Stomach (tissue), 9 donors: ENCODE measurements around the gene LRRC63. TPM values are rescaled to one million over a fixed set of nuclear protein-coding genes. Genes with fewer than 3 reads are reported as not detected.

Experiments used
- DNase-seq, 2 donors: peaks; one replicate each; pipeline versions ENCODE4 v3.0.0 to v3.0.0-alpha.2; 2013 to 2019
- H3K27ac ChIP-seq, 5 donors: fragments of 200-600 bp in 4 of 5; sonication (generic) in 4 of 5; one replicate each; pipeline ENCODE4 v1.5.1; 2013 to 2019; ENCODE audit warnings: mild to moderate bottlenecking in 1 of 5, moderate library complexity in 1 of 5
- H3K27me3 ChIP-seq, 3 donors: fragments of 200-600 bp; sonication (generic); one replicate each; pipeline ENCODE4 v1.5.1; 2017 to 2019; ENCODE audit warnings: mixed run types in 1 of 3
- H3K36me3 ChIP-seq, 4 donors: fragments of 200-600 bp; sonication (generic); 1 replicate in 3 of 4; 2 replicates in 1 of 4; pipeline ENCODE4 v1.5.1; 2016 to 2019
- H3K4me1 ChIP-seq, 4 donors: fragments of 200-600 bp; sonication (generic); one replicate each; pipeline ENCODE4 v1.5.1; 2016 to 2019
- H3K4me3 ChIP-seq, 4 donors: fragments of 200-600 bp; sonication (generic) in 3 of 4; one replicate each; pipeline ENCODE4 v1.5.1; 2016 to 2019; ENCODE audit warnings: mild to moderate bottlenecking in 1 of 4
- H3K9me3 ChIP-seq, 4 donors: fragments of 200-600 bp; sonication (generic); one replicate each; pipeline ENCODE4 v1.5.1; 2016 to 2019
- EP300 ChIP-seq: sonication (generic); formaldehyde crosslinking; IDR thresholded peaks from one replicate; pipeline ENCODE4 v1.6.1; 2017; ENCODE audit warnings: antibody characterized with exemption
- POLR2A ChIP-seq, 4 donors: fragments of 450-650 bp; IDR thresholded peaks; one replicate each; pipeline ENCODE4 v1.6.1; 2016; ENCODE audit warnings: antibody characterized with exemption in 4 of 4, control low read depth in 2 of 4, mild to moderate bottlenecking in 1 of 4, moderate library complexity in 1 of 4
- POLR2AphosphoS5 ChIP-seq, 3 donors: sonication (generic); formaldehyde crosslinking; IDR thresholded peaks; one replicate each; pipeline ENCODE4 v1.6.1; 2016; ENCODE audit warnings: antibody characterized with exemption in 3 of 3
- WGBS, 5 donors: extraction: QIAGEN DNeasy Blood & Tissue Kit in 3 of 5; methylation state at CpG; one replicate each; pipeline versions ENCODE4 v1.1.5 to v1.1.7; 2013 to 2018; 5-methylcytosine and 5-hydroxymethylcytosine counted together
- intact Hi-C: fragments of 100-400 bp; cut with DNase I; formaldehyde crosslinking; loops from one replicate; pipeline ENCODE4 v1.15.1; 2023; ENCODE audit warnings: low total_unique reads
- polyA plus RNA-seq, 3 donors: library from polyadenylated mRNA; stranded (reverse); fragments of 200-250 nt; gene quantifications; one replicate each; pipeline ENCODE4 v1.2.3, GENCODE V29; 2013
- total RNA-seq, 5 donors: library from RNA; depleted of rRNA; stranded (reverse); fragments of >200 nt; gene quantifications; one replicate each; pipeline versions ENCODE4 v1.1.0 to v1.2.3, GENCODE V29; 2014 to 2016
- TF ChIP-seq, protein P1 (sequence below), 7 experiments: fragments of 450-650 bp in 4 of 7; fragments of 200-600 bp in 3 of 7; sonication (generic) in 3 of 7; IDR thresholded peaks; one replicate each; pipeline ENCODE4 v1.5.1; 2016 to 2019; ENCODE audit warnings: antibody characterized with exemption in 7 of 7, control low read depth in 2 of 7, mild to moderate bottlenecking in 1 of 7
- donor health status: healthy with polysubstance abuse.
- donor health status: Bipolar disorder and iron deficiency.
- donor health status: healthy.

Gene LRRC63
- total and polyA plus RNA-seq, 8 donors: 0.73 TPM; not detected in 7

DNA sequence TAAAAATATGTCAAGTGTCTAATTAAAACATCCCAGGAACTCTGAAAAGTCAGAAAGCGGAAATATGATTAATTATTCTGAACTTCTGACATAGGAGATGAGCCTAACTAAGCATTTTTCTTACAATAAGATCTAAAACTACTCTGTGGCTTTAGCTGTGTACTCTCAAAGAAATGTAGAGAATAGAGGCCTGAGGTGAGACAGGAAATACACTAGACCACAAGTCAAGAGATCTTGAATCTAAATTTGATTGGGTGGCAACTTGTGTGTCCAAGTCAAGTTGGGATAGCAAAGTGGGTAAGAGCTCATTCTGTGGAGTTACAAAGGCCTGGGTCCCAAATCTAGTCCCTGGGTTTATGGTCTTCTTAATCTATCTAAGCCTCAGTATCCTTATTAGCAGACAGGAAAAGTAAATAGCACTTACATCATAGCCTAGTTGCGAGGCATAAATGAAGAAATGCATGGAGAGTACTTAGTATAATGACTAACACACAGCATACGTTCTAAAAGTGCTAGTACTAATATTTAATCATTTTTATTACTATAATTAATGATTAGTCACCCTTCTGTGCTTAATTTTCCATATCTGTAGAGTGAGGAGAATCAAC lies 9.4 kb upstream of the LRRC63 start:
- Histone ChIP-seq H3K9me3 (no peaks in the 10 kb centered on the region), H3K4me1 (peaks cover 0 to 6% (median 0%) of the 10 kb centered on the region in 4 donors), H3K27me3 (no peaks in the 10 kb centered on the region), H3K27ac (no peak overlapping the region), H3K36me3 (no peaks in the 10 kb centered on the region), H3K4me3 (no peak overlapping the region)
- TF ChIP-seq POLR2A (IDR thresholded peaks at IDR 0.05): no peak
- intact Hi-C loops: no loop called here
- WGBS, 5 donors: 70 to 80% (median 71%) methylated on average over 3 of the region's 3 CpGs
- no peak for DNase-seq

DNA sequence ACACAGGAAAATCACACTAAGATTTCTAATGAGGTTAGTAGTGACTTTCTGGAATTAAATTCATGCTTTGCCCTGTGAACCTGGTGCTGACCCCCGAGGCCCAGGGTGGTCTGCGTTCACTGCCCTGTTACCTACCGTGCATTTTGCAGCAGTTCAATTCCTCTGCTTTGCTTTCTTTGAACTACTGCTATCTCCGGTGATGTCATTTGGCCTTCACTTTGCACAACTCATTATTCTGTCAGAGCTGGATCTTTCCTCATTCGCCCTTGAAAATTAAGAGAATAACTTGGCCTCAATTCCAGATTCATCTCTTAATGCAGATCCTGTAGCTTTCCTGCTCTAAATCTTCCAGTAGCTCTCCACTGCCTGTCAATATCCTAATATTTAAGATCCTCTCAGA lies 8.8 kb upstream of the LRRC63 start:
- WGBS, 5 donors: 73 to 91% (median 85%) methylated on average over 5 of the region's 5 CpGs
- Histone ChIP-seq H3K4me1 (peaks cover 0 to 6% (median 0%) of the 10 kb centered on the region in 4 donors), H3K27me3 (no peaks in the 10 kb centered on the region), H3K9me3 (no peaks in the 10 kb centered on the region), H3K27ac (no peak overlapping the region), H3K4me3 (no peak overlapping the region), H3K36me3 (no peaks in the 10 kb centered on the region)
- intact Hi-C loops: no loop called here
- TF ChIP-seq POLR2AphosphoS5 (IDR thresholded peaks at IDR 0.05) (no peak), POLR2A (IDR thresholded peaks at IDR 0.05) (no peak), EP300 (no peak)
- TF ChIP-seq, protein P1, sequence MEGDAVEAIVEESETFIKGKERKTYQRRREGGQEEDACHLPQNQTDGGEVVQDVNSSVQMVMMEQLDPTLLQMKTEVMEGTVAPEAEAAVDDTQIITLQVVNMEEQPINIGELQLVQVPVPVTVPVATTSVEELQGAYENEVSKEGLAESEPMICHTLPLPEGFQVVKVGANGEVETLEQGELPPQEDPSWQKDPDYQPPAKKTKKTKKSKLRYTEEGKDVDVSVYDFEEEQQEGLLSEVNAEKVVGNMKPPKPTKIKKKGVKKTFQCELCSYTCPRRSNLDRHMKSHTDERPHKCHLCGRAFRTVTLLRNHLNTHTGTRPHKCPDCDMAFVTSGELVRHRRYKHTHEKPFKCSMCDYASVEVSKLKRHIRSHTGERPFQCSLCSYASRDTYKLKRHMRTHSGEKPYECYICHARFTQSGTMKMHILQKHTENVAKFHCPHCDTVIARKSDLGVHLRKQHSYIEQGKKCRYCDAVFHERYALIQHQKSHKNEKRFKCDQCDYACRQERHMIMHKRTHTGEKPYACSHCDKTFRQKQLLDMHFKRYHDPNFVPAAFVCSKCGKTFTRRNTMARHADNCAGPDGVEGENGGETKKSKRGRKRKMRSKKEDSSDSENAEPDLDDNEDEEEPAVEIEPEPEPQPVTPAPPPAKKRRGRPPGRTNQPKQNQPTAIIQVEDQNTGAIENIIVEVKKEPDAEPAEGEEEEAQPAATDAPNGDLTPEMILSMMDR (IDR thresholded peaks at IDR 0.05): no peak
- no peak for DNase-seq

DNA sequence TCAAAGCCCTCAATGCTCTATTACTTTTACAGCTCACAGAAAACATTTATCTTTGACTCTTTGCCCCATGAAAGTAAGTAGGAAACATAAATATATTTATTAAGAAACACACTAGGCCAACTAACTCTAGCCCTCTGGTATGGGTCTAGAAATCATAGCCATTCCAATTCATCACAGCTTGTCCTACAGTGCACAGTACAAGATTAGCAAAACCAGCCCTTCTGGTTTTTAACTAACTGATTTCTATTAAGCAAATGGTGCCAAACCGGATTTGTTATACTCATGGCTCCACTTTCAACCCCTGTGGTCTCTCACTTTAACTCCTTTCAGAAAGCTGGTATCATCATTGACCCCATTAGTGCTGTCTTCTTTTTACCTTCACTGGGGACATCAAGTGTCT lies 5.6 kb upstream of the LRRC63 start:
- Histone ChIP-seq H3K4me1 (peaks cover 0 to 14% (median 3%) of the 10 kb centered on the region in 4 donors), H3K27ac (no peak overlapping the region), H3K27me3 (no peaks in the 10 kb centered on the region), H3K36me3 (no peaks in the 10 kb centered on the region), H3K4me3 (no peak overlapping the region), H3K9me3 (no peaks in the 10 kb centered on the region)
- peak in 1 of 2 donors; percentile 69 for DNase-seq
- TF ChIP-seq POLR2A (IDR thresholded peaks at IDR 0.05): no peak
- no peak for TF ChIP-seq POLR2AphosphoS5 (IDR thresholded peaks at IDR 0.05)
- no peak for TF ChIP-seq EP300
- TF ChIP-seq, protein P1 (IDR thresholded peaks at IDR 0.05): no peak
- WGBS, 5 donors: 21 to 75% (median 33%) methylated on average over 1 of the region's 1 CpG
- intact Hi-C loops: no loop called here

DNA sequence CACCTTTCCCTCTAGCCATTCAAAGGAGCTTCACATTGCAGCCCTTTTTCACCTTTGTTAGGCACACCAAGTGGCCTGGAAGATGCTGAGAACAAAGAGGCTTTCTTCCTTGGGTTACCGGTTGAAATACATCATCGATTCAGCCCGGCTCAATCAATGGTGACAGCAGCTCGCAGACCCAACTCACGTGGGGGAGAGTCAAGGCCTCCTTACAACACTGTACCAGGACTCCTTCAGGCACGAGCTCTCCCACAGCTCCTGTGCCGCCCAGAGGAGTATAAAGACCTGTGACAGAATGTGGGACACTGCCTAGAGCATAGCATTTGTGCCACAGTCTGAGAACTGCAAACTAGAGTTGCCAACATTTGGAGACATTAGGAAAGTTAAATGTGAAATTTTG lies 3.9 kb upstream of the LRRC63 start:
- DNase-seq: peak in 1 of 2 donors; percentile 10
- TF ChIP-seq, protein P1 (IDR thresholded peaks at IDR 0.05): no peak
- no peak for TF ChIP-seq POLR2A (IDR thresholded peaks at IDR 0.05)
- no peak for TF ChIP-seq POLR2AphosphoS5 (IDR thresholded peaks at IDR 0.05)
- TF ChIP-seq EP300: no peak
- intact Hi-C loops: no loop called here
- Histone ChIP-seq H3K4me3 (no peak overlapping the region), H3K4me1 (peaks cover 0 to 26% (median 14%) of the 10 kb centered on the region in 4 donors), H3K27ac (no peak overlapping the region), H3K36me3 (no peaks in the 10 kb centered on the region), H3K27me3 (no peaks in the 10 kb centered on the region), H3K9me3 (no peaks in the 10 kb centered on the region)
- 61 to 81% (median 77%) methylated on average over 6 to 7 of the region's 7 CpGs for WGBS, 5 donors

DNA sequence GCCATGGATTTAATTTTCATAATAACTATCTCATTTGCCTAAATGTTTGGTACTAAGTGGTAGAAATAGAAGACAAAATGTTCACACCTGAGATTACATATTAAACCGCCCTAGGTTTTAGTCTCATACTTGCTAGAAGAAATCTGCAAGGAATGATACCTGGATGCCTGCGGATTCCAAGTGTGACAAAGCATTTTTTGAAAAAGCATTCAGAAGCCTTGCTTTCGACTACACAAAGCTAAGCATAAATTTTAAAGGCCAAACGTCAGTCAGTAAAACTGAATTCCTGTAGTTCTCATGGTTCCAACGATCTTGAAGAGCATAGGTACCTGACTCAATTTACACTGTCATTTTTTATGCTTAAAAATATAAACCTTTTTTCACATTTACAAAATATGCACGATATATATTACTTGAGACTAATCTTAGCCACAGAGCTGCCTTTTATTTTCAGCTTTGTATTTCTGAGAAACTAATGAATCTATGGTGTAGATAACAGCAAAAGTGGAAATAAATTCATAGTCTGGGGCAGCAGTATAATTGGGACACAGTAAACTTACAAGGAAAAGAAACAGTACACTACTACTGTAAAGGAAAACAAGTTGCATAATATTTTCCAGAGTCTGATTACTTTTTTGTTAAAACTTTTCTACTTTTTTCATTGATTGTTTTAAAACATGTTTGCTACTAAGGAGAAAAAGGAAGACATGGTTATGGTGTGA lies 1.2 kb upstream of the LRRC63 start:
- peak overlapping the region in 2 of 5 donors; percentile 59 to 64 for H3K27ac ChIP-seq
- H3K9me3 ChIP-seq: no peaks in the 10 kb centered on the region
- H3K27me3 ChIP-seq: no peaks in the 10 kb centered on the region
- 67 to 82% (median 70%) methylated on average over 6 of the region's 6 CpGs for WGBS, 5 donors
- H3K4me3 ChIP-seq: peak overlapping the region in 2 of 4 donors; percentile 51 to 63
- no peak for DNase-seq
- peaks cover 0 to 24% (median 14%) of the 10 kb centered on the region in 4 donors for H3K4me1 ChIP-seq
- H3K36me3 ChIP-seq: no peaks in the 10 kb centered on the region
- intact Hi-C loops: no loop called here
- TF ChIP-seq, protein P1 (IDR thresholded peaks at IDR 0.05): no peak
- TF ChIP-seq POLR2AphosphoS5 (IDR thresholded peaks at IDR 0.05): no peak
- TF ChIP-seq EP300: no peak
- no peak for TF ChIP-seq POLR2A (IDR thresholded peaks at IDR 0.05)
